ENCODE measurements around the gene ATG9A. TPM values are rescaled to one million over a fixed set of nuclear protein-coding genes. Genes with fewer than 3 reads are reported as not detected.
A peak's percentile ranks its signal among the peaks of the same experiment; 100 is the strongest.

The ATG9A gene
- total and polyA plus RNA-seq, 4 donors: 9.6 to 36.6 (median 35.1) TPM

- no peaks in the 10 kb centered on the region for H3K9me3 ChIP-seq (ENCODE audit: control insufficient read depth, low read length)
- peak; percentile 47 for ATAC-seq (ENCODE audit: low FRiP score)
Measured at GRCh38 chr2:219249203-219249980, 20.0 kb upstream of the ATG9A start.

DNA sequence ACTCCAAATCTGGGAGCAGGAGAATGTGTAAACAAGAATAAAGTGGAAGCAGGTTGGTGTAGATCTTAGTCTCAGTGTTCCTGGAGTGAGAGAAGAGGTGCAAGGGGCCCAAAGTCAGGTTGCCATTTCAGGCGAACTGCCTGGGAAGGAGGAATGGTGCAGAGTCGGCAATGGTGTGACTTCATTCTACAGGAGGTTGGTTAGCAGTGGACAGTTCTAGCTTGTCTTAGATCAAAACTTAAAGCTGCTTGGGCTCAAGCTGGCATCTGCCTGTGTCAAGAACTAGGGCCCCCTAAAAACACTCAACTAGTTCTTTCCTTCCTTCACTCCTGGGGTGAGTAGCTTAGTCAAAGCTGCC lies 19.4 kb upstream of the ATG9A start:
- no peaks in the 10 kb centered on the region for H3K36me3 ChIP-seq (ENCODE audit: control insufficient read depth in 1 of 2, insufficient read depth in 2 of 2, low read length in 1 of 2)
- no peak overlapping the region for H3K4me3 ChIP-seq (ENCODE audit: low read length in 2 of 2)
- H3K27ac ChIP-seq (ENCODE audit: low read depth in 1 of 2, low read length in 2 of 2): peak overlapping the region; percentile 67 to 89
- H3K9me3 ChIP-seq (ENCODE audit: control insufficient read depth, low read length): no peaks in the 10 kb centered on the region
- H3K27me3 ChIP-seq (ENCODE audit: control insufficient read depth in 1 of 2, insufficient read depth in 2 of 2, low read length in 1 of 2): no peaks in the 10 kb centered on the region
- intact Hi-C loops (cut with DNase I): loop anchor here in 1 of 2 donors (5.0 kb wide), 1 partner anchor 43 kb away; no protein-coding TSS in a partner anchor
- DNase-seq (no peak), ATAC-seq (ENCODE audit: low FRiP score) (no peak)
- WGBS, 2 donors: 37 to 44% methylated on average over 2 of the region's 2 CpGs
- H3K4me1 ChIP-seq (ENCODE audit: control insufficient read depth in 1 of 2, insufficient read depth in 2 of 2, low read length in 2 of 2): no peaks in the 10 kb centered on the region

More at GRCh38 chr2:219249203-219249980, 20.0 kb upstream of the ATG9A start:
- no peak overlapping the region for H3K4me3 ChIP-seq (ENCODE audit: low read length in 2 of 2)
- 2% methylated on average over 7 of the region's 7 CpGs for WGBS, 2 donors
- intact Hi-C loops (cut with DNase I): loop anchor here in 1 of 2 donors (5.0 kb wide), 1 partner anchor 43 kb away; no protein-coding TSS in a partner anchor
- no peaks in the 10 kb centered on the region for H3K36me3 ChIP-seq (ENCODE audit: control insufficient read depth in 1 of 2, insufficient read depth in 2 of 2, low read length in 1 of 2)
- H3K27me3 ChIP-seq (ENCODE audit: control insufficient read depth in 1 of 2, insufficient read depth in 2 of 2, low read length in 1 of 2): no peaks in the 10 kb centered on the region
- DNase-seq: peak; percentile 87 to 89
- H3K4me1 ChIP-seq (ENCODE audit: control insufficient read depth in 1 of 2, insufficient read depth in 2 of 2, low read length in 2 of 2): no peaks in the 10 kb centered on the region
- peak overlapping the region; percentile 67 to 89 for H3K27ac ChIP-seq (ENCODE audit: low read depth in 1 of 2, low read length in 2 of 2)

DNA sequence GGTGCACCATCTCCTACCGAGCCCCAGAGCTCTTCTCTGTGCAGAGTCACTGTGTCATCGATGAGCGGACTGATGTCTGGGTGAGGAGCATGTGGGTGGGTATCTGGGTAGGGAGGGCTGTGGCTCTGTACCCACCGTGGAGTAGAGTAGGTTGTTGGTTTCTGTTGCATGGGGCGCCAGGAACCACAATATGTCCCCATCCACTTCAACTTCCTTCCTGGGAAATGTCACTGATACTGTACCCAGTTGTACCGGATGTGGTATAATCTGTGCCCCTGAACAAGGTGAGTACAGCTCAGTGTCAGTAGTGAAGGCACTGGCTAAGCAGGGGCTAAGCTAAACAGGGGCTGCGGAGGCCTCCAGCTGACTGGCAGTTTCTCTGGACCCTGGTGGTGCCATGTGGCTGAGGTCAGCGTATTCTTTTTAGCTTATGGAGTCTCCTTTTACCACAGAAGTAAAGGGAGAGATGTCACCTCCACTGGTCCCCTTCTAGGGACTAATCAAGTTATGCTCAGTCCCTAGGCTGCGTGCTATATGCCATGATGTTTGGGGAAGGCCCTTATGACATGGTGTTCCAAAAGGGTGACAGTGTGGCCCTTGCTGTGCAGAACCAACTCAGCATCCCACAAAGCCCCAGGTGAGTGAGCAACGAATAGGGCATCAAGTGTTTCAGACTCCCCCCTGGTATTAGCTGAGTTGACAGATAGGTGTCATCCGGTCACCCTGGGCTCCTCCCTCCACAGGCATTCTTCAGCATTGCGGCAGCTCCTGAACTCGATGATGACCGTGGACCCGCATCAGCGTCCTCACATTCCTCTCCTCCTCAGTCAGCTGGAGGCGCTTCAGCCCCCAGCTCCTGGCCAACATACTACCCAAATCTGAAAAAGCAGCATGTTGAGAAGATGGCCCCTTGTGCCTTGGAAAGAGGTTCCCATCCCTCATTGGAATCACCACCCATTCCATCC lies 18.5 kb upstream of the ATG9A start:
- peak overlapping the region in 1 of 2 donors; percentile 39 for H3K27ac ChIP-seq (ENCODE audit: low read depth in 1 of 2, low read length in 2 of 2)
- H3K4me1 ChIP-seq (ENCODE audit: control insufficient read depth in 1 of 2, insufficient read depth in 2 of 2, low read length in 2 of 2): no peaks in the 10 kb centered on the region

GRCh38 chr2:219246559-219246958 lies 17.1 kb upstream of the ATG9A start:
- no peak for DNase-seq
- Histone ChIP-seq H3K4me3 (ENCODE audit: low read length in 2 of 2) (no peak overlapping the region), H3K4me1 (ENCODE audit: control insufficient read depth in 1 of 2, insufficient read depth in 2 of 2, low read length in 2 of 2) (no peaks in the 10 kb centered on the region), H3K36me3 (ENCODE audit: control insufficient read depth in 1 of 2, insufficient read depth in 2 of 2, low read length in 1 of 2) (no peaks in the 10 kb centered on the region), H3K27ac (ENCODE audit: low read depth in 1 of 2, low read length in 2 of 2) (no peak overlapping the region), H3K27me3 (ENCODE audit: control insufficient read depth in 1 of 2, insufficient read depth in 2 of 2, low read length in 1 of 2) (no peaks in the 10 kb centered on the region), H3K9me3 (ENCODE audit: control insufficient read depth, low read length) (no peaks in the 10 kb centered on the region)
- WGBS, 2 donors: 92 to 95% methylated on average over 10 of the region's 10 CpGs
- intact Hi-C loops (cut with DNase I): loop anchor here in 1 of 2 donors (5.0 kb wide), 1 partner anchor 46 kb away; no protein-coding TSS in a partner anchor
- ATAC-seq (ENCODE audit: low FRiP score): no peak

More for the DNA sequence above, 18.5 kb upstream of the ATG9A start:
- no peak for ATAC-seq (ENCODE audit: low FRiP score)
- Histone ChIP-seq H3K36me3 (ENCODE audit: control insufficient read depth in 1 of 2, insufficient read depth in 2 of 2, low read length in 1 of 2) (no peaks in the 10 kb centered on the region), H3K9me3 (ENCODE audit: control insufficient read depth, low read length) (no peaks in the 10 kb centered on the region), H3K27me3 (ENCODE audit: control insufficient read depth in 1 of 2, insufficient read depth in 2 of 2, low read length in 1 of 2) (no peaks in the 10 kb centered on the region), H3K4me3 (ENCODE audit: low read length in 2 of 2) (no peak overlapping the region)
- intact Hi-C loops (cut with DNase I): loop anchor here in 1 of 2 donors (5.0 kb wide), 1 partner anchor 44 kb away; no protein-coding TSS in a partner anchor
- no peak for DNase-seq
- 92% methylated on average over 17 of the region's 17 CpGs for WGBS, 2 donors

DNA sequence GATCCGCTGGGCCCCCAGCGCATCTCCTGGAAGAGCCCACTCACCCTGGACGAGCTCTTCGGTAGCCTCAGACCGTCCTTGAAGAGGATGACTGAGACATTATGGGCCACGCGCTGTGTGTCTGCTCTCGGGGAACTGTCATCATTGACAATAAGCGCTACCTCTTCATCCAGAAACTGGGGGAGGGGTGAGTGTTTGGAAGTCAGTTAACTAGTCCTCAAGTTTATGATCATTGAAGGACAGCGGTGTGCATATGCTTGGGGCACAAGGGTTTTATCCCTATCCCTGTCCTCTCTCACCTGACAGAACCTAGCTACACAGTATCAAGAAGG lies 16.4 kb upstream of the ATG9A start:
- peak overlapping the region; percentile 37 to 75 for H3K4me3 ChIP-seq (ENCODE audit: low read length in 2 of 2)
- 21% methylated on average over 10 of the region's 10 CpGs for WGBS, 2 donors
- H3K9me3 ChIP-seq (ENCODE audit: control insufficient read depth, low read length): no peaks in the 10 kb centered on the region
- intact Hi-C loops (cut with DNase I): loop anchor here in 1 of 2 donors (5.0 kb wide), 1 partner anchor 46 kb away; no protein-coding TSS in a partner anchor
- ATAC-seq (ENCODE audit: low FRiP score) (no peak), DNase-seq (no peak)
- H3K27ac ChIP-seq (ENCODE audit: low read depth in 1 of 2, low read length in 2 of 2): peak overlapping the region in 1 of 2 donors; percentile 80
- H3K4me1 ChIP-seq (ENCODE audit: control insufficient read depth in 1 of 2, insufficient read depth in 2 of 2, low read length in 2 of 2): no peaks in the 10 kb centered on the region
- H3K36me3 ChIP-seq (ENCODE audit: control insufficient read depth in 1 of 2, insufficient read depth in 2 of 2, low read length in 1 of 2): no peaks in the 10 kb centered on the region
- no peaks in the 10 kb centered on the region for H3K27me3 ChIP-seq (ENCODE audit: control insufficient read depth in 1 of 2, insufficient read depth in 2 of 2, low read length in 1 of 2)

DNA sequence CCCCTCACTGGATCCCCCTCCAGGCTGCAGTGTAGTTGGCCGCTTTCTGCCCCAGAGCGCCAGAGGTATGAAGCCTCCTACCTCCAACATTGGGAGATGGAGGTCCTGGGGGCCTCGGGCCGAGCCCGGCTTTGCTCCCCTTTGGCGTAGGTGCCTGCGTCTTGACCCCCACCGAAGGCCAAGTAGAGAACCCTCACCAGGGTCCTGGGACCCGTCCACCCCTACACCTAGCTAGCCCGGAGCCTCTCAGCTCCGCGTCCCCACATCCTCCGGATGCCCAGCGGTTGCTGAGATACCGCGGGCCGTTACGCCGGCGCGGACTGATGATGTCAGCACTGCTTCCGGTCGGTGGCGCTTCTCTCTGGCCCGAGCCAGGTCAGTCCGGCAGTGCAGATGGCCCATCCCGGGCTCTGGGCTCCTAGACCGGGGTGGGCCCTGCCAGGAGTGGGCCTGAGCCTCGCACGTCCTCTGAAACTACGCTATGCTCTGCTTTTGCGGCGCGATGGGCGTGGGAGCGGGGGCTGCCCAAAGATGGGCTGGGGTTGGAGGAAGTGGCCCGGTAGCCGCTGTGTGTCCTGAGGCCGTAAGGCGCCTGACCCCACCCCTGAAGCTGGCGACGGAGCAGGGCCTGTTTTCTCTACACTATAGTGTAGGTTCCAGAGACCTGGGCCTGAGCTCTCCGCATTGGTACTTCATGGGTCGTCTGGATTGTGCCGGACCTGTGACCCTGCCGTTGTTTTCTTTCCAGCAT lies 15.9 kb upstream of the ATG9A start, which contains the start of the genes GLB1L and STK16:
GLB1L (minus strand) TSS at position 297 of the 751 bp plus-strand sequence. CDS start 1,871 bp downstream, outside the sequence.
STK16 (plus strand) TSS at position 332 of the 751 bp plus-strand sequence. CDS start 521 bp downstream, outside the sequence.
- DNase-seq (peak; percentile 97 to 99), ATAC-seq (ENCODE audit: low FRiP score) (peak; percentile 95)
- 0% methylated on average over 46 of the region's 46 CpGs for WGBS, 2 donors
- intact Hi-C loops (cut with DNase I): loop anchor here in 1 of 2 donors (5.0 kb wide), 1 partner anchor 47 kb away; no protein-coding TSS in a partner anchor
- H3K4me1 ChIP-seq (ENCODE audit: control insufficient read depth in 1 of 2, insufficient read depth in 2 of 2, low read length in 2 of 2): no peaks in the 10 kb centered on the region
- H3K27me3 ChIP-seq (ENCODE audit: control insufficient read depth in 1 of 2, insufficient read depth in 2 of 2, low read length in 1 of 2): no peaks in the 10 kb centered on the region
- H3K4me3 ChIP-seq (ENCODE audit: low read length in 2 of 2): peak within 1 kb of the TSS; percentile 37 to 75
- H3K27ac ChIP-seq (ENCODE audit: low read depth in 1 of 2, low read length in 2 of 2): peak within 1 kb of the TSS; percentile 36 to 80
- no peaks in the 10 kb centered on the region for H3K36me3 ChIP-seq (ENCODE audit: control insufficient read depth in 1 of 2, insufficient read depth in 2 of 2, low read length in 1 of 2)
- no peaks in the 10 kb centered on the region for H3K9me3 ChIP-seq (ENCODE audit: control insufficient read depth, low read length)

- WGBS, 2 donors: 36 to 42% methylated on average over 6 of the region's 6 CpGs
- no peaks in the 10 kb centered on the region for H3K9me3 ChIP-seq (ENCODE audit: control insufficient read depth, low read length)
- ATAC-seq (ENCODE audit: low FRiP score) (no peak), DNase-seq (no peak)
- no peaks in the 10 kb centered on the region for H3K4me1 ChIP-seq (ENCODE audit: control insufficient read depth in 1 of 2, insufficient read depth in 2 of 2, low read length in 2 of 2)
- H3K36me3 ChIP-seq (ENCODE audit: control insufficient read depth in 1 of 2, insufficient read depth in 2 of 2, low read length in 1 of 2): no peaks in the 10 kb centered on the region
- H3K27me3 ChIP-seq (ENCODE audit: control insufficient read depth in 1 of 2, insufficient read depth in 2 of 2, low read length in 1 of 2): no peaks in the 10 kb centered on the region
- peak overlapping the region; percentile 36 to 55 for H3K27ac ChIP-seq (ENCODE audit: low read depth in 1 of 2, low read length in 2 of 2)
- H3K4me3 ChIP-seq (ENCODE audit: low read length in 2 of 2): peak overlapping the region in 1 of 2 donors; percentile 75
- intact Hi-C loops (cut with DNase I): loop anchor here in 1 of 2 donors (5.0 kb wide), 1 partner anchor 48 kb away; no protein-coding TSS in a partner anchor
Measured at GRCh38 chr2:219244789-219245147, 15.3 kb upstream of the ATG9A start.

Data from aorta (tissue), 5 donors.